Right lobe of liver (tissue), 4 donors: ENCODE data around the gene POTEG.
"Not testable (repeated sequence)": the region's sequence is repeated elsewhere in the genome, so short reads cannot be mapped to it uniquely, and the experiment has no call there.

Experiments
- POLR2A ChIP-seq: fragments of 450-650 bp; IDR thresholded peaks from one replicate; pipeline ENCODE4 v1.6.1; 2017; ENCODE audit warnings: antibody characterized with exemption, mild to moderate bottlenecking
- TF ChIP-seq, protein P1 (sequence below), 4 donors: fragments of 200-600 bp in 3 of 4; fragments of 450-650 bp in 1 of 4; IDR thresholded peaks; one replicate each; pipeline versions ENCODE4 v1.5.1 to v1.8.0; 2016 to 2022; ENCODE audit warnings: antibody characterized with exemption in 4 of 4, mild to moderate bottlenecking in 2 of 4
- donor health status: DM: no; HTN: no; CAD: no.
- donor health status: DM: no; HTN: no; CAD: no.
- donor health status: DM: no; HTN: yes; CAD: no.

DNA sequence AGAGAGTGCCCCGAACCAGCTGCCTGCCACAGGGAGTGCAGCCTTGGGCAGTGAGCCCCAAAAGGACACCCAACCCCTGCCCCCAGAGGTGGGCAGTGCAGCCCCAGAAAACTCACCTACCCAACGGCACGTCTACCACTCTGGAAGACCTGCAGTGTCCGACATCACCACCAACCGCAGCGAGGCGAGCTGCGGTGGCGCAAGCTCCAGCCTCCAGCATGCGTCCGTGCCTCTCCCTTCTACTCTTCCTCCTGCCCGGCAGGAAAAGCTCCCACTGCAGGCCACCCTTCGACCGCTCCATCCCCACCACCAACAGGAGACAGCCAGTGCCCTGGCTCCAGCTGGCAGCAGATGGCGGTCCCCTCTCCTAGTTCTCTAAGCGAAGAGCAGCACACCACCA lies 47.3 kb upstream of the POTEG start:
- not testable (repeated sequence) for TF ChIP-seq POLR2A
- TF ChIP-seq, protein P1, sequence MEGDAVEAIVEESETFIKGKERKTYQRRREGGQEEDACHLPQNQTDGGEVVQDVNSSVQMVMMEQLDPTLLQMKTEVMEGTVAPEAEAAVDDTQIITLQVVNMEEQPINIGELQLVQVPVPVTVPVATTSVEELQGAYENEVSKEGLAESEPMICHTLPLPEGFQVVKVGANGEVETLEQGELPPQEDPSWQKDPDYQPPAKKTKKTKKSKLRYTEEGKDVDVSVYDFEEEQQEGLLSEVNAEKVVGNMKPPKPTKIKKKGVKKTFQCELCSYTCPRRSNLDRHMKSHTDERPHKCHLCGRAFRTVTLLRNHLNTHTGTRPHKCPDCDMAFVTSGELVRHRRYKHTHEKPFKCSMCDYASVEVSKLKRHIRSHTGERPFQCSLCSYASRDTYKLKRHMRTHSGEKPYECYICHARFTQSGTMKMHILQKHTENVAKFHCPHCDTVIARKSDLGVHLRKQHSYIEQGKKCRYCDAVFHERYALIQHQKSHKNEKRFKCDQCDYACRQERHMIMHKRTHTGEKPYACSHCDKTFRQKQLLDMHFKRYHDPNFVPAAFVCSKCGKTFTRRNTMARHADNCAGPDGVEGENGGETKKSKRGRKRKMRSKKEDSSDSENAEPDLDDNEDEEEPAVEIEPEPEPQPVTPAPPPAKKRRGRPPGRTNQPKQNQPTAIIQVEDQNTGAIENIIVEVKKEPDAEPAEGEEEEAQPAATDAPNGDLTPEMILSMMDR (IDR thresholded peaks at IDR 0.05): not testable (repeated sequence)
